GM23338 (cell line): Measurements from ENCODE around the gene ORC6. TPM values are rescaled to one million over a fixed set of nuclear protein-coding genes. Genes with fewer than 3 reads are reported as not detected.

Source experiments
- ATAC-seq: fragments of 200-7000 bp; cut with Tn5 transposase; 3 replicates; pipeline ENCODE4 v1.9.1; 2020
- DNase-seq: peaks from one replicate; pipeline ENCODE4 v3.0.0-alpha.2; 2015; ENCODE audit warnings: low spot score
- H2AFZ ChIP-seq: fragments of 200-600 bp; sonication (generic); 2 replicates; pipeline ENCODE4 v1.8.0; 2016; ENCODE audit warnings: antibody characterized with exemption, mild to moderate bottlenecking, moderate library complexity
- H3F3A ChIP-seq: fragments of 200-600 bp; sonication (generic); replicated peaks from 2 replicates; pipeline ENCODE4 v1.8.0; 2017; ENCODE audit warnings: antibody characterized with exemption, mixed run types, low read depth
- H3K27ac ChIP-seq: fragments of 200-600 bp; sonication (generic); 2 replicates; pipeline ENCODE4 v1.6.1; 2016; ENCODE audit warnings: low read depth
- H3K27me3 ChIP-seq: fragments of 200-600 bp; sonication (generic); 2 replicates; pipeline ENCODE4 v1.8.0; 2016; ENCODE audit warnings: mild to moderate bottlenecking, mixed run types, moderate library complexity; ENCODE audit not compliant: insufficient read depth
- H3K36me3 ChIP-seq: fragments of 200-600 bp; sonication (generic); 2 replicates; pipeline ENCODE4 v1.8.0; 2016; ENCODE audit warnings: mild to moderate bottlenecking; ENCODE audit not compliant: insufficient read depth
- H3K4me1 ChIP-seq: fragments of 200-600 bp; sonication (generic); 2 replicates; pipeline ENCODE4 v1.8.0; 2016; ENCODE audit warnings: mild to moderate bottlenecking, moderate library complexity; ENCODE audit not compliant: insufficient read depth
- H3K4me2 ChIP-seq: fragments of 200-600 bp; sonication (generic); 2 replicates; pipeline ENCODE4 v1.7.1; 2017; ENCODE audit warnings: mixed run types
- H3K4me3 ChIP-seq: fragments of 200-600 bp; sonication (generic); 2 replicates; pipeline ENCODE4 v1.6.1; 2016; ENCODE audit warnings: mixed run types
- H3K79me2 ChIP-seq: fragments of 200-600 bp; sonication (generic); replicated peaks from 2 replicates; pipeline ENCODE4 v1.8.0; 2017; ENCODE audit warnings: mild to moderate bottlenecking; ENCODE audit not compliant: insufficient read depth
- H3K9me2 ChIP-seq: fragments of 200-600 bp; sonication (generic); 2 replicates; pipeline ENCODE4 v1.8.0; 2017; ENCODE audit not compliant: insufficient read depth
- H4K20me1 ChIP-seq: fragments of 200-600 bp; sonication (generic); replicated peaks from 2 replicates; pipeline ENCODE4 v1.8.0; 2017; ENCODE audit warnings: mild to moderate bottlenecking; ENCODE audit not compliant: insufficient read depth
- H3K27ac Mint-ChIP-seq: 2 replicates; pipeline ENCODE4 v1.8.0; 2020; ENCODE audit warnings: inconsistent platforms, mild to moderate bottlenecking, moderate library complexity, mixed read lengths
- H3K27me3 Mint-ChIP-seq: 3 replicates; pipeline ENCODE4 v1.8.0; 2022; ENCODE audit warnings: low read depth, mild to moderate bottlenecking, moderate library complexity, mixed read lengths, inconsistent platforms; ENCODE audit not compliant: insufficient read depth, poor library complexity
- H3K36me3 Mint-ChIP-seq: 3 replicates; pipeline ENCODE4 v1.8.0; 2021; ENCODE audit warnings: low read depth, mild to moderate bottlenecking, inconsistent platforms, moderate library complexity, mixed read lengths
- H3K4me1 Mint-ChIP-seq: 3 replicates; pipeline ENCODE4 v1.8.0; 2020; ENCODE audit warnings: mild to moderate bottlenecking, inconsistent platforms, mixed read lengths
- H3K4me3 Mint-ChIP-seq: 3 replicates; pipeline ENCODE4 v1.8.0; 2021; ENCODE audit warnings: moderate library complexity, mild to moderate bottlenecking, inconsistent platforms, mixed read lengths
- H3K9me3 Mint-ChIP-seq: 3 replicates; pipeline ENCODE4 v1.8.0; 2020; ENCODE audit warnings: moderate library complexity, mild to moderate bottlenecking, inconsistent platforms, mixed read lengths
- CREB1 ChIP-seq: fragments of 250-450 bp; sonication (Bioruptor Pico); IDR thresholded peaks from 2 replicates; pipeline ENCODE4 v1.5.0; 2020; ENCODE audit warnings: low read depth, mild to moderate bottlenecking, moderate library complexity
- EZH2 ChIP-seq: fragments of 200-600 bp; sonication (generic); IDR thresholded peaks from one replicate; pipeline ENCODE4 v1.8.0; 2017; ENCODE audit warnings: antibody characterized with exemption, mild to moderate bottlenecking, low read depth; ENCODE audit not compliant: unreplicated experiment
- EZH2phosphoT487 ChIP-seq: fragments of 200-600 bp; sonication (generic); IDR thresholded peaks from one replicate; pipeline ENCODE4 v1.8.1; 2018; ENCODE audit warnings: antibody characterized with exemption; ENCODE audit not compliant: unreplicated experiment
- JUNB ChIP-seq: IDR thresholded peaks from one replicate; pipeline ENCODE4 v1.6.1; 2016; ENCODE audit warnings: antibody characterized with exemption; ENCODE audit not compliant: unreplicated experiment
- POLR2AphosphoS5 ChIP-seq: IDR thresholded peaks from 2 replicates; pipeline ENCODE4 v1.6.1; 2016; ENCODE audit warnings: antibody characterized with exemption, low read depth
- STAT1 ChIP-seq: IDR thresholded peaks from one replicate; pipeline ENCODE4 v1.6.1; 2016; ENCODE audit warnings: antibody characterized with exemption; ENCODE audit not compliant: unreplicated experiment
- ZNF114 ChIP-seq: fragments of 250-450 bp; sonication (Bioruptor Pico); IDR thresholded peaks from 2 replicates; pipeline ENCODE4 v1.5.0; 2020; ENCODE audit warnings: mild to moderate bottlenecking, moderate library complexity
- polyA plus RNA-seq: library from polyadenylated mRNA; unstranded; fragments of >200 nt; fragmentation: Nextera tagmentation; extraction: Ambion mirVana; gene quantifications from 2 replicates; pipeline ENCODE4 v1.2.1, GENCODE V29; 2016
- total RNA-seq: library from RNA; depleted of rRNA; stranded (reverse); fragments of >200 nt; shearing (Covaris generic); gene quantifications from 2 replicates; pipeline ENCODE4 v1.2.3, GENCODE V29; 2014
- TF ChIP-seq, protein P1 (sequence below): IDR thresholded peaks from one replicate; pipeline ENCODE4 v1.6.1; 2018; ENCODE audit warnings: antibody characterized with exemption; ENCODE audit not compliant: unreplicated experiment
- TF ChIP-seq, protein P2 (sequence below), 2 experiments: fragments of 200-600 bp in 1 of 2; sonication (generic) in 1 of 2; conservative IDR thresholded peaks; 2 replicates each; pipeline versions ENCODE4 v1.5.1 to v1.6.1; 2016 to 2017; ENCODE audit warnings: antibody characterized with exemption in 2 of 2, low read depth in 2 of 2, mild to moderate bottlenecking in 2 of 2, moderate library complexity in 1 of 2
- TF ChIP-seq, protein P3 (sequence below): IDR thresholded peaks from 2 replicates; pipeline ENCODE4 v1.6.1; 2016; ENCODE audit warnings: antibody characterized with exemption

ORC6 gene
- total and polyA plus RNA-seq, 2 experiments from 2014 or later = 71.5 to 92.0 TPM

DNA sequence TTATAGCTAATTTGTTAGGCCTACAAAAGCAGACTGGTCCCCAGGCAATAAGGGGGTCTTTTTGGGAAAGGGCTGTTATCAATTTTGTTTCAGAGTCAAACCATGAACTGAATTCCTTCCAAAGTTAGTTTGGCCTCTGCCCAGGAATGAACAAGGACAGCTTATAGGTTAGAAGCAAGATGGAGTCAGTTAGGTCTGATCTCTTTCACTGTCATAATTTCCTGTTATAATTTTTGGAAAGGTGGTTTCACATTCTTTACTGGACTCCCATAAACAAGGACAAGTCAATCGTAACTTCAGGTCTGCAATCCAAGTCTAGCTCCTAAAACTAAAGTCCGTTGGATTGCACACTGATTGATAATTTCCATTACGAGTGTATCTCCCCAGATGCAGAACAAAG, 38.2 kb upstream of the ORC6 start:
- no peaks in the 10 kb centered on the region; the same call in 2 of the 3 replicates for H3K36me3 Mint-ChIP-seq
- H3K4me1 Mint-ChIP-seq = peaks cover 5% of the 10 kb centered on the region; the same call in 1 of the 3 replicates
- H3K9me2 ChIP-seq = no peaks in the 10 kb centered on the region; the same call in 1 of the 2 replicates
- H3K79me2 ChIP-seq = no peaks in the 10 kb centered on the region
- H3K4me3 Mint-ChIP-seq = no peak overlapping the region
- H3K4me1 ChIP-seq = no peaks in the 10 kb centered on the region
- no peaks in the 10 kb centered on the region for H3K36me3 ChIP-seq
- H2AFZ ChIP-seq = no peak overlapping the region
- H3K27ac Mint-ChIP-seq = no peak overlapping the region
- no peaks in the 10 kb centered on the region for H4K20me1 ChIP-seq
- no peak for TF ChIP-seq CREB1 (CRISPR knock-in tag)
- TF ChIP-seq JUNB = no peak
- TF ChIP-seq, protein P1, sequence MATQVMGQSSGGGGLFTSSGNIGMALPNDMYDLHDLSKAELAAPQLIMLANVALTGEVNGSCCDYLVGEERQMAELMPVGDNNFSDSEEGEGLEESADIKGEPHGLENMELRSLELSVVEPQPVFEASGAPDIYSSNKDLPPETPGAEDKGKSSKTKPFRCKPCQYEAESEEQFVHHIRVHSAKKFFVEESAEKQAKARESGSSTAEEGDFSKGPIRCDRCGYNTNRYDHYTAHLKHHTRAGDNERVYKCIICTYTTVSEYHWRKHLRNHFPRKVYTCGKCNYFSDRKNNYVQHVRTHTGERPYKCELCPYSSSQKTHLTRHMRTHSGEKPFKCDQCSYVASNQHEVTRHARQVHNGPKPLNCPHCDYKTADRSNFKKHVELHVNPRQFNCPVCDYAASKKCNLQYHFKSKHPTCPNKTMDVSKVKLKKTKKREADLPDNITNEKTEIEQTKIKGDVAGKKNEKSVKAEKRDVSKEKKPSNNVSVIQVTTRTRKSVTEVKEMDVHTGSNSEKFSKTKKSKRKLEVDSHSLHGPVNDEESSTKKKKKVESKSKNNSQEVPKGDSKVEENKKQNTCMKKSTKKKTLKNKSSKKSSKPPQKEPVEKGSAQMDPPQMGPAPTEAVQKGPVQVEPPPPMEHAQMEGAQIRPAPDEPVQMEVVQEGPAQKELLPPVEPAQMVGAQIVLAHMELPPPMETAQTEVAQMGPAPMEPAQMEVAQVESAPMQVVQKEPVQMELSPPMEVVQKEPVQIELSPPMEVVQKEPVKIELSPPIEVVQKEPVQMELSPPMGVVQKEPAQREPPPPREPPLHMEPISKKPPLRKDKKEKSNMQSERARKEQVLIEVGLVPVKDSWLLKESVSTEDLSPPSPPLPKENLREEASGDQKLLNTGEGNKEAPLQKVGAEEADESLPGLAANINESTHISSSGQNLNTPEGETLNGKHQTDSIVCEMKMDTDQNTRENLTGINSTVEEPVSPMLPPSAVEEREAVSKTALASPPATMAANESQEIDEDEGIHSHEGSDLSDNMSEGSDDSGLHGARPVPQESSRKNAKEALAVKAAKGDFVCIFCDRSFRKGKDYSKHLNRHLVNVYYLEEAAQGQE = no peak
- TF ChIP-seq EZH2phosphoT487 = no peak
- TF ChIP-seq, protein P2, sequence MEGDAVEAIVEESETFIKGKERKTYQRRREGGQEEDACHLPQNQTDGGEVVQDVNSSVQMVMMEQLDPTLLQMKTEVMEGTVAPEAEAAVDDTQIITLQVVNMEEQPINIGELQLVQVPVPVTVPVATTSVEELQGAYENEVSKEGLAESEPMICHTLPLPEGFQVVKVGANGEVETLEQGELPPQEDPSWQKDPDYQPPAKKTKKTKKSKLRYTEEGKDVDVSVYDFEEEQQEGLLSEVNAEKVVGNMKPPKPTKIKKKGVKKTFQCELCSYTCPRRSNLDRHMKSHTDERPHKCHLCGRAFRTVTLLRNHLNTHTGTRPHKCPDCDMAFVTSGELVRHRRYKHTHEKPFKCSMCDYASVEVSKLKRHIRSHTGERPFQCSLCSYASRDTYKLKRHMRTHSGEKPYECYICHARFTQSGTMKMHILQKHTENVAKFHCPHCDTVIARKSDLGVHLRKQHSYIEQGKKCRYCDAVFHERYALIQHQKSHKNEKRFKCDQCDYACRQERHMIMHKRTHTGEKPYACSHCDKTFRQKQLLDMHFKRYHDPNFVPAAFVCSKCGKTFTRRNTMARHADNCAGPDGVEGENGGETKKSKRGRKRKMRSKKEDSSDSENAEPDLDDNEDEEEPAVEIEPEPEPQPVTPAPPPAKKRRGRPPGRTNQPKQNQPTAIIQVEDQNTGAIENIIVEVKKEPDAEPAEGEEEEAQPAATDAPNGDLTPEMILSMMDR (conservative IDR thresholded peaks at IDR 0.05; ENCODE audit: low read depth in 2 of 2) = no peak
- no peak for ATAC-seq
- peaks cover 3% of the 10 kb centered on the region for H3K27me3 Mint-ChIP-seq
- no peak for DNase-seq
- peaks cover 10% of the 10 kb centered on the region; the same call in 1 of the 3 replicates for H3K9me3 Mint-ChIP-seq
- no peaks in the 10 kb centered on the region for H3K27me3 ChIP-seq
- no peak overlapping the region for H3K4me3 ChIP-seq
- H3F3A ChIP-seq = no peaks in the 10 kb centered on the region
- H3K4me2 ChIP-seq = no peak overlapping the region
- H3K27ac ChIP-seq = no peak overlapping the region

DNA sequence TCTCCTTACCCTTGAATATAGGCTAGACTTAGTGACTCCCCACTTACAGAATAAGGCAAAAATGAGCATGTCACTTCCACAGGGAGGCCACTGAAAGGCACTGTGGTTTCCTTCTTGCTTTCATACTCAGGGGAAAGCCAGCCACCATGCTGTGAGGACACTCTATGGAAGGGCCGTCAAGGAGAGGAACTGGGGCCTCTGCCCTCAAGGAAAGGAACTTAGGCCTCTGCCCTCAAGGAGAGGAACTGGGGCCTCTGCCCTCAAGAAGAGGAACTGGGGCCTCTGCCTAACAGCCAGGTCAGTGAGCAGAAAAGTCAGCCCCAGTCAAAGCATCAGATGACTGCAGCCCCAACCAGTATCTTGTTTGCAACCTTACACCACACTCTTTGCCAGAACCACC, 30.5 kb upstream of the ORC6 start:
- Mint-ChIP-seq H3K36me3 (peaks cover 44% of the 10 kb centered on the region), H3K27ac (no peak overlapping the region), H3K27me3 (no peaks in the 10 kb centered on the region), H3K4me1 (no peaks in the 10 kb centered on the region), H3K4me3 (no peak overlapping the region), H3K9me3 (peaks cover 9% of the 10 kb centered on the region; the same call in 1 of the 3 replicates)
- Histone ChIP-seq H3K9me2 (no peaks in the 10 kb centered on the region), H3K27ac (no peak overlapping the region), H3K4me2 (no peak overlapping the region), H3K27me3 (no peaks in the 10 kb centered on the region), H3K36me3 (peaks cover 34% of the 10 kb centered on the region), H3K4me3 (no peak overlapping the region), H3K79me2 (no peaks in the 10 kb centered on the region; the same call in 1 of the 2 replicates), H3K4me1 (no peaks in the 10 kb centered on the region), H3F3A (no peaks in the 10 kb centered on the region), H2AFZ (no peak overlapping the region), H4K20me1 (peaks cover 6% of the 10 kb centered on the region; the same call in 1 of the 2 replicates)
- DNase-seq (no peak), ATAC-seq (no peak)
- TF ChIP-seq CREB1 (CRISPR knock-in tag) = no peak
- TF ChIP-seq EZH2 = no peak
- no peak for TF ChIP-seq POLR2AphosphoS5
- TF ChIP-seq, protein P3, sequence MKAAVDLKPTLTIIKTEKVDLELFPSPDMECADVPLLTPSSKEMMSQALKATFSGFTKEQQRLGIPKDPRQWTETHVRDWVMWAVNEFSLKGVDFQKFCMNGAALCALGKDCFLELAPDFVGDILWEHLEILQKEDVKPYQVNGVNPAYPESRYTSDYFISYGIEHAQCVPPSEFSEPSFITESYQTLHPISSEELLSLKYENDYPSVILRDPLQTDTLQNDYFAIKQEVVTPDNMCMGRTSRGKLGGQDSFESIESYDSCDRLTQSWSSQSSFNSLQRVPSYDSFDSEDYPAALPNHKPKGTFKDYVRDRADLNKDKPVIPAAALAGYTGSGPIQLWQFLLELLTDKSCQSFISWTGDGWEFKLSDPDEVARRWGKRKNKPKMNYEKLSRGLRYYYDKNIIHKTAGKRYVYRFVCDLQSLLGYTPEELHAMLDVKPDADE = no peak
- TF ChIP-seq, protein P1 = no peak
- TF ChIP-seq STAT1 = no peak
- no peak for TF ChIP-seq ZNF114 (CRISPR knock-in tag)
